IPS DF 6.9 (cell line): ENCODE measurements around the gene CYB5R4.
A peak's percentile ranks its signal among the peaks of the same experiment; 100 is the strongest.

ENCODE experiments used
- DNase-seq: peaks from one replicate; pipeline ENCODE4 v3.0.0-alpha.2; 2013; ENCODE audit warnings: low read depth, low spot score
- H3K27ac ChIP-seq: one replicate; pipeline ENCODE4 v1.5.1; 2013; ENCODE audit warnings: low read length, control low read depth
- H3K27me3 ChIP-seq: 2 replicates; pipeline ENCODE4 v1.6.1; 2013; ENCODE audit warnings: mild to moderate bottlenecking, low read length; ENCODE audit not compliant: control insufficient read depth, insufficient read depth
- H3K36me3 ChIP-seq: 2 replicates; pipeline ENCODE4 v1.6.1; 2013; ENCODE audit warnings: low read length; ENCODE audit not compliant: control insufficient read depth, insufficient read depth
- H3K4me1 ChIP-seq: 2 replicates; pipeline ENCODE4 v1.6.1; 2013; ENCODE audit warnings: low read length; ENCODE audit not compliant: control insufficient read depth, insufficient read depth
- H3K4me3 ChIP-seq: 2 replicates; pipeline ENCODE4 v1.5.1; 2013; ENCODE audit warnings: mild to moderate bottlenecking, low read length
- H3K9me3 ChIP-seq: 2 replicates; pipeline ENCODE4 v1.6.1; 2013; ENCODE audit warnings: low read length, inconsistent platforms; ENCODE audit not compliant: control insufficient read depth, insufficient read depth
- WGBS: extraction: QIAGEN DNeasy Blood & Tissue Kit; methylation state at CpG from one replicate; pipeline ENCODE4 v1.1.7; 2013; ENCODE audit warnings: mixed read lengths, missing lambda C conversion rate; ENCODE audit not compliant: insufficient read length, insufficient coverage; 5-methylcytosine and 5-hydroxymethylcytosine counted together

Gene CYB5R4, protein sequence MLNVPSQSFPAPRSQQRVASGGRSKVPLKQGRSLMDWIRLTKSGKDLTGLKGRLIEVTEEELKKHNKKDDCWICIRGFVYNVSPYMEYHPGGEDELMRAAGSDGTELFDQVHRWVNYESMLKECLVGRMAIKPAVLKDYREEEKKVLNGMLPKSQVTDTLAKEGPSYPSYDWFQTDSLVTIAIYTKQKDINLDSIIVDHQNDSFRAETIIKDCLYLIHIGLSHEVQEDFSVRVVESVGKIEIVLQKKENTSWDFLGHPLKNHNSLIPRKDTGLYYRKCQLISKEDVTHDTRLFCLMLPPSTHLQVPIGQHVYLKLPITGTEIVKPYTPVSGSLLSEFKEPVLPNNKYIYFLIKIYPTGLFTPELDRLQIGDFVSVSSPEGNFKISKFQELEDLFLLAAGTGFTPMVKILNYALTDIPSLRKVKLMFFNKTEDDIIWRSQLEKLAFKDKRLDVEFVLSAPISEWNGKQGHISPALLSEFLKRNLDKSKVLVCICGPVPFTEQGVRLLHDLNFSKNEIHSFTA

DNA sequence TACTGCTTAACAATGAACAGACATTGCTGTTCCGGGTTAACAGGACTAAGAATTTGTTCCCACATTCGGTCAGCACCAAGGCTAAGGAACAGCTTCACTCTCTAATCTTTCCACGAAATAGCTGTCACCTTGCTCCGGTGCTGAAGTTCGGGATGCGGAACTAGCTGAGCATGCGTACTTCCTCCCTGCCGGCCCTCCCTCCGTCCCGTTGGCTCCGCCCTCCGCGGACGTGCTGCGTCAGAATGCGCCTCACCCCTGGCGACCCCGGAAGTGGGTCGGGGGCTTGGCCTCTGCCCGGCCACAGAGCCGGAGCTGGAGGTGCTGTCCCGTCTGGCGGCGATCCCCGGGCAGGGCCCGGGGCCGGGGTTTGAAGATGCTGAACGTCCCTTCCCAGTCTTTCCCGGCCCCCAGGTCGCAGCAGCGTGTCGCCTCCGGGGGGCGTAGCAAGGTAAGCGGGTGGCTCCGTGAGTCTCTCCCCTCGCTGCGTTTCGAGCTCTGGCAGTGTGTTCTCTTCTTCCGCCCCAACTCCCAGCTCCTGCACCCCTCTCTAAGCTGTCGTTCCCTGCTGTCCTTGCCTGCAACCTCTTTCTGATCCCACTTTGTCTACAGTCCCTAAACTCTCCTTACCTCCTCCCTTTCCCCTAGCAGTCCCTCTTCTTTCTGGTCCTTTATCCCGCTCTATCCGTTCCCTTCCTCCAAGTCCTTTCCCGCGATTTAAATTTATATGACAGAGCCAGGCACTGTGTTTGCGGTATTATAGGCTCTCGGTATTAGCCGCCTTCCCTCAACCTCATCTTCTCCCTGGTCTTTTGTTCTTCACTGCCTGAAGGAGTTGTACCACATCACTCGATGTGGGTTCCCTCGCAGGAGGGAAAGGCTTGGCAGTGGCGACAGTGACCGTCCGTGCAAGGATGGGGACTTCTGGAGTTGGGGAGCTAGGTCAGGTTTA is at the start of gene CYB5R4:
Gene CYB5R4, plus strand, starts transcription at position 280 of the 949 bp plus-strand sequence. Its CDS starts 94 bp downstream, at position 374.
- Histone ChIP-seq H3K36me3 (no peaks in the 10 kb centered on the region), H3K4me1 (no peaks in the 10 kb centered on the region), H3K27ac (no peak within 1 kb of the TSS), H3K27me3 (peaks cover 2% of the 10 kb centered on the region; the same call in 1 of the 2 replicates), H3K9me3 (no peaks in the 10 kb centered on the region), H3K4me3 (peak within 1 kb of the TSS; percentile 92)
- DNase-seq: peak; percentile 94
- no CpG with 5 or more reads among the region's 53 CpGs for WGBS

DNA sequence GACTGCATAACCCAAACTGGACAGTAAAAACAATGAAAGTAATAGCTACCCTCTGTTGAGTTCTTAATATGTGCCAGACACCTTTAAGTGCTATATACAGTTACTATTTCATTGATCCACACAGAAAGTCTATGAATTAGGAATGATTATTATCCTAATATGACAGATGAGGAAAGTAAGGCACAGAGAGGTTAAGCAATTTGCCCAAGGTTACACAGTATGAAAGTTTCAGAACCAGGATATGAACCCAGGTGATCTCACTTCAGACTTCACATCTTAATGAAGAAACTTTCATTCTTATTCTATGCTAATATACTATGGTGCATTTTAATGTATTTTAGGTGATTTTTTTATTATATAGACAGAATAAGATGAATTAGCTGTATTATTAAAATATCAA is 46.9 kb upstream of the CYB5R4 start:
- Histone ChIP-seq H3K36me3 (no peaks in the 10 kb centered on the region), H3K27ac (no peak overlapping the region), H3K4me1 (no peaks in the 10 kb centered on the region), H3K4me3 (no peak overlapping the region), H3K9me3 (no peaks in the 10 kb centered on the region), H3K27me3 (no peaks in the 10 kb centered on the region)
- DNase-seq: no peak

DNA sequence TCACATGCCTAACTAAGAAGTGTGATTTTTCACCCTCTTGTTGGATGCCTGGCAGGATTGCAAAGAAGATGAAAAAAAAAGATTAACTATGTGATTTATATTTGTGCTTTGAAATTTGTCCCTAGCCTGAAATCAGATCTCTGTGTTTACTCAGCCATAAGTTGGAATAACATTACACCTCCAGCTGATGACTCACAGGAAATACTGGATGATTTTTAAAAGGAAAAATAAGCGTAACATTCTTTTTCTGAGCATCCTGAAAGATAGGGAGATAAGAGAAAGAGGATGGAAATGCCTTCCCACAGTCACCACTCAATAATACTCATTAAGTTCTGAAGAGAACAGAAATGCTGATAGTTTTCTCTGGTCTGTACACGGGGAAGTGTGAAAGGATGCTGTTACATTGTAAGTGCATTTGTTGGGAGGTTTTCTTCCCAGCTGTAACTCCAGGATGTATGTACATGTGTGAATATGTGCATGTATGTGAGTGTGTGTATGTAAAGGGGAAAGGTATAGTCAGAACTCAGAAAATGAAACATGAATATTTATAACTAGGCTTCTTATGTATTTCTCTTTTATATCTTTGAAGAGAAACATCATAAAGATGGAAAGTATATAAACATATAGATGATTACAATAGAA is 43.7 kb upstream of the CYB5R4 start:
- Histone ChIP-seq H3K27me3 (no peaks in the 10 kb centered on the region), H3K4me3 (no peak overlapping the region), H3K4me1 (no peaks in the 10 kb centered on the region), H3K36me3 (no peaks in the 10 kb centered on the region), H3K9me3 (no peaks in the 10 kb centered on the region), H3K27ac (no peak overlapping the region)
- WGBS: no CpG with 5 or more reads among the region's 2 CpGs
- DNase-seq: no peak

DNA sequence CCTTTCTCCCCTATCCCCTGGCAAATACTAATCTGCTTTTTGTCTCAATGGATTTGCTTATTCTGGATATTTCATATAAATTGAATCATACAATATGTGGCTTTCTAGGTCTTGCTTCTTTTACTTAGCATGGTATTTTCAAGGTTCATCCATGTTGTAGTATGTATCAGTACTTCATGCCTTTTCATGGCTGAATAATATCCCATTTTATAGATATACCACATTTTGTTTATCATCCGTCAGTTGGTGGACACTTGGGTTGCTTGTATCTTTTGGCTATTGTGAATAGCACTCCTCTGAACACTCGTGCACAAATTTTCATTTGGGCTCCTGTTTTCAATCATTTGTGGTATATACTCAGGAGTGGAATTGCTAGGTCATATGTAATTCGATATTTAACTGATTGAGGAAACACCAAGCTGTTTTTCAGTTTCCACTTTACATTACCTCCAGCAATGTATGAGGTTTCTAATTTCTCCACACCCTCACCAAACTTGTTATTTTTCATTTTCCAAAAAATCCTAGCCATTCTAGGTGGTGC is 36.8 kb upstream of the CYB5R4 start:
- DNase-seq: no peak
- Histone ChIP-seq H3K4me3 (no peak overlapping the region), H3K27ac (no peak overlapping the region), H3K27me3 (no peaks in the 10 kb centered on the region), H3K9me3 (no peaks in the 10 kb centered on the region), H3K4me1 (peaks cover 1% of the 10 kb centered on the region; the same call in 1 of the 2 replicates), H3K36me3 (no peaks in the 10 kb centered on the region)
- WGBS: no CpG with 5 or more reads among the region's 3 CpGs

DNA sequence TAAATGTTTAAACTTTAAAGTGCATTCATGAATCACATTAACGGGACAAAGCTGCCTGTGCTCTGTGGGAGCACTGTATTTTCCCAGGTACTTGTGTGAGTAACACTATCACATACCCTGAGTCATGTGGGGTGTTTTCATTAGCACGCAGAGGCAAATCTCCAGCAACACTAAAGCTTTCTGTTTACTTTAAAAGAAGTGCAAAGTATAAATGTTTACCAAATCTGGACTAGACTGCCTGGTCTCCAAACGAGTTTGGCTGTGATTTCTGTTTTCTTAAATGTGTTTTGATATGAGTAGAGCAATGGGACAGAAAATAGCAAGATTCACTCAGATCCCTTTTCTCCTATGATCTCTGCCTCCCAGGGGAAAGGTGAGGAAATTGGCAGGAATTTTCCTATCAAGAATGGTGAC is 35.1 kb upstream of the CYB5R4 start:
- DNase-seq: no peak
- no peaks in the 10 kb centered on the region for H3K9me3 ChIP-seq
- H3K4me1 ChIP-seq: peaks cover 1% of the 10 kb centered on the region; the same call in 1 of the 2 replicates
- H3K4me3 ChIP-seq: no peak overlapping the region
- H3K27ac ChIP-seq: no peak overlapping the region
- H3K27me3 ChIP-seq: no peaks in the 10 kb centered on the region
- no peaks in the 10 kb centered on the region for H3K36me3 ChIP-seq
- WGBS: no CpG with 5 or more reads among the region's 3 CpGs

DNA sequence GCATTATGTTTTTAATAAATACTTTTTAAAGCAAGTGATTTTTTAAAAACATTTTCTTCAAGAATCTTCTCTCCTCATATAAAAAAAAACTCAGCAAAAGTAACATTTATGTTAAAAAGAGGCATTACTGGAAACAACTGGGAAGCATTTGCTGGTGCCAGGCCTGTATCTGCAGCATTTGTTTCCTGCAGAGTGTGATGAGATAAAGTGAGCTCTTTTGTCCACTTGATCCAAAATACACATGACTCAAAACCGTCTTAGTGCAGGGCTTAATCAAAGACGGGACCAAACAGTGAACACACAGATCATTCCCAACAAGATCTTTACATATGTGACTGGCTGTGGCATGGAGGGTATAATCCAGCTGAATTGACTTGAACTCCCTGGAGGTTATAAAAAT is 34.7 kb upstream of the CYB5R4 start:
- Histone ChIP-seq H3K27me3 (no peaks in the 10 kb centered on the region), H3K9me3 (no peaks in the 10 kb centered on the region), H3K36me3 (no peaks in the 10 kb centered on the region), H3K4me3 (no peak overlapping the region), H3K4me1 (peaks cover 1% of the 10 kb centered on the region; the same call in 1 of the 2 replicates), H3K27ac (no peak overlapping the region)
- no peak for DNase-seq
- no CpG with 5 or more reads among the region's 2 CpGs for whole genome bisulfite sequencing

DNA sequence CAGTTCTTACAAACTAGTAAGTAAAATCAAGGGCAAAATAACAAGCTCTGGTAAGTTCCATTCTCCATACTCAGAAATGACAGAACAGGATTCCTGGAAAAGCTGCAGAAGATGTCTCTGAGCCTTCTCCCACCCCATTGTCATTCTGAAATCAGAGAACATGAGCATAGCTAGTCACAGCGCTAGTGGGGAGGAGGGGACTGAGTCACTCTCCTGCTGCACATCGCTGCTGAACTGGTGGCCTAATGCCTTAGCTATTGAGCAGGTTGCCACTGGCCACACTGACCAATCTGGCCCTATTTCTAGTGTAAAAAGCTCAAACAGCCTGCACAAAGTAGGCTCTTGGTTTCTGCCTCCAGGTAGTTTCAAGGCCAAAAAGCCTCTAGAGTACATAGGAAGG is 32.4 kb upstream of the CYB5R4 start:
- no peaks in the 10 kb centered on the region for H3K9me3 ChIP-seq
- H3K27me3 ChIP-seq: no peaks in the 10 kb centered on the region
- no peaks in the 10 kb centered on the region for H3K4me1 ChIP-seq
- no CpG with 5 or more reads among the region's 2 CpGs for WGBS
- DNase-seq: no peak
- H3K27ac ChIP-seq: no peak overlapping the region
- no peaks in the 10 kb centered on the region for H3K36me3 ChIP-seq
- no peak overlapping the region for H3K4me3 ChIP-seq

DNA sequence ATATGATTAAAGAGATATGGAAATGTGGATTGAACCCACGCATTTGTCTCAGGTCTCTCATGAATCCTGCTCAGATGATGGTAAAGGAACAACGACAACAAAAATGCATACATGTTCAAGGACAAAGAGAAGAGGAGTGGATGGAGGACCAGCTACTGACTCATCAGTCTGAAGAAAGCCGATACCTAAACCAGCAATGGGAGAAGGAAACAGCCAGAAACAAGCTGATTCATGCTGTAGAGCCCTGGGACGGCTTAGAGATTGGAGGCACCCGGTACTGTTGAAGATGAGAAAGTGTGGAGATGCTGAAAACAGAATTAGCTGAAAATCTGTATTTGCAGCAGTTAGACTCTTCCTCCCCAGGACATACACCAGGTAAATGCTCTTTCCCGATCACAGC is 20.8 kb upstream of the CYB5R4 start:
- no CpG with 5 or more reads among the region's 6 CpGs for WGBS
- no peaks in the 10 kb centered on the region for H3K4me1 ChIP-seq
- no peaks in the 10 kb centered on the region for H3K27me3 ChIP-seq
- H3K36me3 ChIP-seq: no peaks in the 10 kb centered on the region
- DNase-seq: no peak
- no peaks in the 10 kb centered on the region for H3K9me3 ChIP-seq
- no peak overlapping the region for H3K27ac ChIP-seq
- no peak overlapping the region for H3K4me3 ChIP-seq

DNA sequence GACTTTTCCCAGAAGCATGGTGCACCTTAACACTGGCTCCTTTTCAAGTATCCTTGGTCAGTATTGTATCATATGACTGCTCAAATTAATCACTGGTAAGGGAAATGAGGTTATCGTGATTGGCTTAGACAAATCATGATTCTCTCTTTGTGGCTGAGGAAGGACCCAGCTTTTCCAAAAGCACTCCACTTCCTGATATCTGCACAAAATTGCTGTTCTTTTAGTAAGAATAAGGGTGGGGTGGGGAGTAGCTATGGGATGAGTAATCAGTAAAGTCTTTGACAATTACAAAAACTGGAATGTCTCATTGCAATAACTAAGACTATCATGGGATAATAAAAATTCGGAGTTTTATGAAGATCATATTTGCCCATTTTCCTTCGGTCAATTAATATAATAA is 15.3 kb upstream of the CYB5R4 start:
- DNase-seq: no peak
- H3K4me1 ChIP-seq: no peaks in the 10 kb centered on the region
- H3K36me3 ChIP-seq: no peaks in the 10 kb centered on the region
- H3K27me3 ChIP-seq: no peaks in the 10 kb centered on the region
- no peak overlapping the region for H3K27ac ChIP-seq
- no peak overlapping the region for H3K4me3 ChIP-seq
- no CpG with 5 or more reads among the region's 3 CpGs for WGBS
- H3K9me3 ChIP-seq: no peaks in the 10 kb centered on the region

DNA sequence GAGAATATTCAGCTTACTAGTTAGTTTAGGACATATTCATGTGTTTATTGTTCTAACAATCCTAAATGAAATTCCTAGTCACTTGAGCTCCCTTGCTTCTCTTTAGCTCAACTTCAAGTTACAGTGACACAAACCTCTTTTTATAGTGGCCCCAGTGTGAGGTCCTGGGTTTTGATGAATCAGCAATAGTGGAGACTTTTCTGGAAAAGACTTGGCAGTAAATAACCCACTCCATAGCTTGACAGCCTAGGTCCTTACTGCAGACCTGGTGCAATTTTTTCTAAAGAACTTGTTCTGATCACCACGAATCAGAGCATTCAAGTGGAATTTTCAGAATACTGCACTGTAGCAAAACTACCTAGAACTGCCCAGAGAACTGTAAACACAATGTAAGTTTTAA is 13.2 kb upstream of the CYB5R4 start:
- DNase-seq: no peak
- H3K27me3 ChIP-seq: no peaks in the 10 kb centered on the region
- no peak overlapping the region for H3K27ac ChIP-seq
- no peak overlapping the region for H3K4me3 ChIP-seq
- H3K36me3 ChIP-seq: no peaks in the 10 kb centered on the region
- no peaks in the 10 kb centered on the region for H3K4me1 ChIP-seq
- WGBS: no CpG with 5 or more reads among the region's 1 CpG
- no peaks in the 10 kb centered on the region for H3K9me3 ChIP-seq
